T-helper 2 cell (primary cell): ENCODE results near the gene SLC8A1.

Experiments
- DNase-seq, 5 experiments: peaks; one replicate each; pipeline versions ENCODE4 v3.0.0 to v3.0.0-alpha.2; 2012 to 2022

SLC8A1 gene

DNA sequence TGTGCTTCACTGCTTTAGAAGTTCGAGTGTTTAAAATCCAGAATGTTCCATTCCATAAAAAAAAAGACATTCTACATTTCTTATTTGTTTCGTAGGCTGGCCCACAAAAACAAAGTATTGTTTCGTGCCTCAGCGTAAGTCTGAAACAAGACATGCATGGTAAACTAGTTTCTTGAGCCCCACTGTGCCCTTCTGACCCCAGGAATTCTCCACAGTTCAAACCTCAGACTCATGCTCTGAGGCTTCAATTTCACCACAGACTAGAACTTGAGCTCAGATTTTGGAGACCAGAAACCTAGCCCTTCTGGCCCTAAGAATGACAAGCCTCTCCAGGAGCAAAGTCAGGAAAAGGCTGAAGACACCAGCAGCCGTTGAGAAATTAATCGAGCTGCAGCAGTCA is 151.5 kb downstream of the SLC8A1 start:
- no peak for DNase-seq

DNA sequence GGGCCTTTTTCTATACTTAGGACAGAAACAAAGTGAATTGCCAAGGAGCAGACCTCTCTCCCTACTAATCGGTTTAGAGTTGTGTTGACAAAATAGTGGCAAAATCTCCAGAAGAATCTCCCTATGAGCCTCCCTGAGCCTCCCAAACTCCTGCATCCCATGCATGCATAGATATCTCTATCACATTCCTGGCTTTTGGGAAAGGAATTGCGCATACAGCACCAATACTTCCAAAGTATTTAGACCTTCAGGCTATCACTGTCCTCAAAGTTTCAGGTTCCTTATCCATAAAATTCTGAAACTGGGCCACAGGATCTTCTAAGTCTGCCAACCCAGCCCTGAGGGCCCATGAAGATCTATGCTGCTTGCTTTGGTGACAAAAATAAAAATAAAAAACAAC is 152.1 kb downstream of the SLC8A1 start:
- DNase-seq = no peak

GRCh38 chr2:40299173-40299572 is 152.7 kb downstream of the SLC8A1 start:
- no peak for DNase-seq

- no peak for DNase-seq
Observed at GRCh38 chr2:40298026-40298425, 153.9 kb downstream of the SLC8A1 start.

DNA sequence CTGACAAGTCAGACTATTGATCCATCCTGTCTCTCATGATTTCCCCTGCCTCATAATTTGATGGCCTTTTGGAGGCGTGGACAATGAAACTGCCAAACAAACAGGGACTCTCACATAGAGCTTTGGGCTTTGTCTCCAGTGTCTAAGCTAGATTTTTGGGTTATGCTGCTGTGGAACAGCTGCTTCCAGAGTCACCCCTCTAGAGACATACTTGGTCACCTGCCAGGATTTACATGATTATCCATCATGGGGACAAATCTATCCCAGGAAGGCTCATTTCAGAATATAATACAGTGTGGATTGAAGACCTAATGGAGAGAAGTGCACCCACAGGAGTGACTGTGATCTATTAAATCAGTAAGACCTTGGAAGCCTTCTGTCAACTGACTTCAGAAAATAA is 159.6 kb downstream of the SLC8A1 start:
- no peak for DNase-seq

DNA sequence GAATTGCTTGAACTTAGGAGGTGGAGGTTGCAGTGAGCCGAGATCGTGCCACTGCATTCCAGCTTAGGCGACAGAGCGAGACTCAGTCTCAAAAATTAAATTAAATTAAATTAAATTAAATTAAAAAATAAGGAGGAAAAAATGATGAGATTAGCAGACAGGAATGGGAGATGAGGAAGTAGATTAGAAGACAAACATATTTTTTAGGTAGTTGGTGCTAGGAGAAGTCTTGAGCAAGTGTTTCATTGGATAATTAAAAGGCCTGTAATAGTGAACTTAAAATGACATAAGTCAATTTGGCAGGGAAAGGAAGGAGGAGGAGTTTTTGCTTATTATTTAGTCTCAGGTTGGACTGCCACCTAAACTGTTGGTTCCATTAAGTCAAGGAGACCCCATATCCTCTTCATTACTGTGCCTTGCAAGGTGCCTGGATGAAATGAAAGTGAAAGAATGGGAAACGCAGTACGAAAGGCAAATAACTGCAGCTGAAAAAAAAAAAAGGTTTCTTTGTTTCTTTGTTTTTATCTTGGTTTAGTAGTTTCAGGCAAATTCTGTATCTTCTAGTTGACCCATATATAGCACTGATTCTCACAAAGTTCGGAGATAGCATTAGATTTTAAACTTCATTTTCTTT is 162.0 kb downstream of the SLC8A1 start:
- no peak for DNase-seq

GRCh38 chr2:40287773-40288172 is 164.1 kb downstream of the SLC8A1 start:
- DNase-seq = no peak

GRCh38 chr2:40287195-40287594 is 164.7 kb downstream of the SLC8A1 start:
- no peak for DNase-seq

DNA sequence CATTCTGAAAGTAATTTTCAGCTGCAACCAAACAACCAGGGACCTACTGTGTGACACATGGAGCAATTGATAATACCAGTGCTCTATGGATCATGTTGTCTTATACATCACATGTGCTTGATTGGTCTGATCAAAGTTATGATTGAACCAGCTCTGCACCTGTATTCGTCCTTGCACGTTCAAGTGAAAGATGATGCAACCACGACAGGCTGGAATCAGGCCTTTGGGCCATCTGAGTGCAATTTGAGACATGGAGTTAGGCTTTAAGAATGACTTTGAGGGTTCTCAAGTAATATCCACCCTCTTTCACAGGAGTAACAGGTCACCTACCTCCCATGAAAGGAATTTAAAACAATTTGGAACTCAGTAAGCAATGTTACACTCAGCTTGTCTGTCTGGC is 165.2 kb downstream of the SLC8A1 start:
- no peak for DNase-seq

DNA sequence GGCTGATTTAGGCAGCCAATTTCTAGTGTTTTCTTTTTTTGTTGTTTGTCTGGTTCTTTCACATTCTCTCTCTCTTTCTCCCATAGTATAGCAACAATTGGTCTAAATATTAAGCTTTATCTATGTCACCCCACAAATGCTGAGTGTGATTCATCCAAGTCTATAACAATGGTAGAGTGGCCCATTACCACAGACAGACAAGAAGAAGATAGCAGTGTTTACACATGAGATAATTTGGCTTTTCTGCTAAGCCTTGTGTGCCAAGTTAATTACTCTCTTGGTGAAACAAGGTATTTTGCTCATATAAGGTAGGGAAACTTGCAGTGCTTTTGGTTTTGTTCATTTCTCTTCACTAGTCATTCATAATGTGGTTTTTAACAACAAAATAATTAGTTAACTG is 166.5 kb downstream of the SLC8A1 start:
- no peak for DNase-seq

DNA sequence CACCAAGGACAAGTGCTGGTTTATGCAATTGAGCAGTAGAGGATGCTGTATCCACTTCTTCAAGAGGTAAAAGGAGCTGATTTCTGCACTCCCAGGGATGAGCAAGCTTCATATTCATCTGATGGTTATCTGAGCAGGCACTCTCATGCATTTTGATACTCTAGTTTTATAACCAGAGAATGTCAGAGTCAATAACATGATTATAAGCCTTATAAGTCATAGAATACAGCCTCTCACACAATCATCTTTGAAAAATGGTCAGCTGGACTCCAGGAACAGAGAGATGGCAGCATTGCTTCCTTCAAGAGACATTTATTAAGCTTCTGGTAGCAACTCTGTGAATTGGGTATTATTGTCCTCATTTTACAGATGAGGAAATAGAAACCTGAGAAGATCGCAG is 167.1 kb downstream of the SLC8A1 start:
- DNase-seq = no peak

GRCh38 chr2:40283111-40283909 is 168.6 kb downstream of the SLC8A1 start:
- DNase-seq = no peak

DNA sequence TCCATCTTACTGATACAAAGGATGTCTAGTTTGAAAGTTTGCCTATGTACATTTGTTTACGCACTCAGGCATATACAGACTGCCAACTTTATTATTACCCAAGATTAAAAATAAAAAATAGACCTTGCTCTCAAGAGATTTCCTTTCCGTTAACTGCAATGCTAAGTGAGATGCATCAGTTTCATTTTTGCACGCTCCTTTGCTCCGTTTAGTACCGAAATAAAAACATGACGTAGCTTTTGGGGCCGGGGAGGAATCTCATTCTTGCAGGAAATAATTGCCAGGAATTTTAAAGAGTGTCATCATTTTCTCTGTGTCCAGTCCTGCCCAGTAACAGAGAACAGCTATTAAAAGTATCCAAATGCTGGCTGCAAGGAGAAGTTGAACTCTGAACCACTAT is 169.5 kb downstream of the SLC8A1 start:
- no peak for DNase-seq

DNA sequence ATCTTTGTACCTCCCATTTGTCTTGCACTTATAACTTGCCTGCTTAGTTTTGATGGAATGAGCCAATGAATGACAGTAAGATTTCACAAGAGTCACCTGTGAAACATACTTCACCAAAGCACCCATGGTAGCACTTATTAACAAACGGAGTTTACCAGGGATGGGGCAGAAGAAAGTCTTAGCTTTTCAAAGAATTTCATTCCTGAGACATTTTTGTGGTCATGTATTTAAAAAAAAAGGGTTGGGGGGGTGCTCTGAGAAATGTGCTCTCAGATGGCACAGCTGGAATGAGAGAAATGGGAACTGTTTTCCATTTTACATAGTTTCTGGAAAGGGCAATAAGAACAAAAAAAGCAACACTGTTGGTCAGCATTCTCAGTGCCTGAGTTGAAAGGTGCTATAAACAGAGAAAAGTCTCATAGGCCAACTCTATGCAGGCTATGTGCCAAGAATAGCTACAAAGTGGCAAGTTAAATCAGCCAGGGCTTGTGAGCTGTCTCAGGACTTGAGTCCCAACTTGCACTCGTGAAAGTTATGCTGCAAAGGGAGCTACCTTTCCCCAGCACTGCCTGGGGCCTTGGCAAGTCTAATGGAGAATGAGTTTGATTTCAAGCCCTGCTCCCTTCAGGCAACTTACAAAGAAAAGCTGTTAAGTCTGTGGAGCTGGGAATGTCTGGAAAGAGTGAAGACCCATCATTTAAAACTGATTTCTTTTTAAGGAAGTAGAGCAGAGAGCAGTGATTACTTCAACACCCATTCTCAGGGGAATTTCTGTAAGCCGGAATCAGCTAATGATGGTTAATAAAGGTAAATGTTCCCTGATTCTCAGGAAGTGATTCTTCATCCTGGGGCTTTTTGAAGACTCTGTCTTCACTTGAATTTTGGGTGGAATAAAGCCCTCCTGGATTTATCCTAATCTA is 170.6 kb downstream of the SLC8A1 start:
- DNase-seq = no peak

DNA sequence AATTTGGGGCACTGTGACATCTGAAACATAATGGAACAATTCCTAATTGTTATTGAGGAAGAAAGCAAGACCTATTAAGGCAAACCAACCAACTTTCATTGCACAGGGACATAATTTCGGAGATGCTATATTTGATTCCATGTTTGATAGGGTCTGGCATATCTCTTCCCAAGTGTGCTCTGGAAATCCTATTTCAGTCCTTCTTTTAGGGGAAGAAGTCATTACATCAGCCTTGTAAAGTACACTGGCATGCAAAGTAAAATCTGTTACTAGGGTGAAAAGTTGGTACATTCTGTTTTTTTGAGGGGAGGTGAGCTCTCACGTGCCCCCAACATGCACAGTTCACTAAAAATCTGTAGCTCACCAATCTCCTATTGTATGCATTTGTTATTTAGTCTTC is 172.4 kb downstream of the SLC8A1 start:
- no peak for DNase-seq

GRCh38 chr2:40279001-40279400 is 172.9 kb downstream of the SLC8A1 start:
- DNase-seq = no peak

GRCh38 chr2:40276076-40276475 is 175.8 kb downstream of the SLC8A1 start:
- no peak for DNase-seq

- DNase-seq = no peak
Observed at GRCh38 chr2:40274270-40274669, 177.6 kb downstream of the SLC8A1 start.

GRCh38 chr2:40273734-40274182 is 178.1 kb downstream of the SLC8A1 start:
- no peak for DNase-seq

DNA sequence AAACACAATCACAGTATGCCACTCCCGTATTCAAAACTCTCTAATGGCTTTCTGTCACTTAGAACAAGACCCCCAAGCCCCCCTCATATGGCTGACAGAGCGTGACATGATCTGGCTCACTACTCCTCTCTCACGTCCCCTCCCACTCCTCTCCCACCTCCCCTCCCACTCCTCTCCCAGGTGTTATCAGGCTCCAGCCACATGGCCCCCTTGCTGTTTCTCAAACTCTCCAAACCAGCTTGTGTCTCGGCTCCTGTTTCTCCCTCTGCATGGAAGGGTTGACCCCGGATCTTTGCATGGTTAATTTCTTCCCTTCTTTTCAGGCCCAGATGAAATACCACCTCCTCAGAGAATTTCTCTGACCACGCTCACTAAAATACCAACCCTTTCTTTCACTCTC is 180.8 kb downstream of the SLC8A1 start:
- no peak for DNase-seq

GRCh38 chr2:40270372-40270771 is 181.5 kb downstream of the SLC8A1 start:
- DNase-seq = no peak

DNA sequence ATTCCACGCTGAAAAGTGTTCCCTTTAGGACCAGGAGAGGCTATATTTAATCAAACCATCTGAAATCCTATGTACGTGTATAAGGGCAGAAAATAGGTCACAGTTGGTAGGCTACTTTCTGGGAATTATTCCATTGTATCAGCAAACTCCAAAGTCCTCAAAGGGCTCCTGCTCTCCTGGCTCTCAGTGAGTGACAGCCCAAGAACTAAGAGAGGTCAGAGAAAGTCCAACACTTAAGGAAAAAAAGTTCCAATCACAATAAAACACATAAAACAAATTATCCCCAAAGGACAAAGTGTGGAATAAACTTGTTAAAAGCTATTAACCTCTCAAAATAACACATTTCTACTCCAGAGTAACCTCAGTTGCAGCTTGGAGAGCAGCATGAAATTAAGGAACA is 183.3 kb downstream of the SLC8A1 start:
- no peak for DNase-seq

GRCh38 chr2:40266201-40266600 is 185.7 kb downstream of the SLC8A1 start:
- no peak for DNase-seq
